HG03558 (cell line): ENCODE results near the gene GPD1.

Source experiments
- ATAC-seq: cut with Tn5 transposase; IDR thresholded peaks from one replicate; pipeline ENCODE4 v1.9.1; 2021; ENCODE audit warnings: moderate number of reproducible peaks; ENCODE audit not compliant: unreplicated experiment; ENCODE audit errors: extremely low read depth

Gene GPD1

GRCh38 chr12:50103767-50104321 is at the start of gene GPD1:
TSS of gene GPD1 (plus strand) at chr12:50104008. CDS start at chr12:50104051, 43 bp downstream.
- no peak for ATAC-seq

GRCh38 chr12:50055831-50056638 is 47.8 kb upstream of the GPD1 start:
- ATAC-seq, result no peak

GRCh38 chr12:50056639-50056976 is 47.2 kb upstream of the GPD1 start:
- no peak for ATAC-seq

GRCh38 chr12:50057000-50057841 is 46.6 kb upstream of the GPD1 start, which contains the start of gene ASIC1:
TSS of gene ASIC1 (plus strand) at chr12:50057596. CDS start at chr12:50058767, 1,171 bp downstream.
- no peak for ATAC-seq

- no peak for ATAC-seq
Observed at GRCh38 chr12:50057896-50058670, 45.7 kb upstream of the GPD1 start.

GRCh38 chr12:50058743-50059312 is 45.0 kb upstream of the GPD1 start:
- no peak for ATAC-seq

GRCh38 chr12:50059440-50060119 is 44.2 kb upstream of the GPD1 start:
- no peak for ATAC-seq

GRCh38 chr12:50060120-50060468 is 43.7 kb upstream of the GPD1 start:
- no peak for ATAC-seq

GRCh38 chr12:50061171-50061570 is 42.6 kb upstream of the GPD1 start:
- no peak for ATAC-seq

GRCh38 chr12:50061946-50062686 is 41.7 kb upstream of the GPD1 start:
- no peak for ATAC-seq

GRCh38 chr12:50062728-50063460 is 40.9 kb upstream of the GPD1 start:
- no peak for ATAC-seq

- no peak for ATAC-seq
Observed at GRCh38 chr12:50065726-50066310, 38.0 kb upstream of the GPD1 start.

- no peak for ATAC-seq
Observed at GRCh38 chr12:50066402-50066801, 37.4 kb upstream of the GPD1 start.

GRCh38 chr12:50069069-50069468 is 34.7 kb upstream of the GPD1 start:
- no peak for ATAC-seq

GRCh38 chr12:50069539-50069938 is 34.3 kb upstream of the GPD1 start:
- no peak for ATAC-seq

GRCh38 chr12:50070314-50071060 is 33.3 kb upstream of the GPD1 start:
- no peak for ATAC-seq
